Mucosa of descending colon (tissue), 3 donors: Measurements from ENCODE around the gene CNTLN. TPM values are rescaled to one million over a fixed set of nuclear protein-coding genes. Genes with fewer than 3 reads are reported as not detected.
"Not testable (repeated sequence)": the region's sequence is repeated elsewhere in the genome, so short reads cannot be mapped to it uniquely, and the experiment has no call there.

Experiments
- ATAC-seq: fragments of 200-7000 bp; cut with Tn5 transposase; one replicate; pipeline ENCODE4 v1.9.1; 2020; ENCODE audit warnings: mild to moderate bottlenecking, moderate library complexity
- DNase-seq, 3 donors: peaks; one replicate each; pipeline ENCODE4 v3.0.0-alpha.2; 2020
- H3K36me3 ChIP-seq: fragments of 200-600 bp; one replicate; pipeline ENCODE4 v1.8.0; 2021; ENCODE audit warnings: low read depth, mild to moderate bottlenecking
- H3K4me1 ChIP-seq: fragments of 200-600 bp; one replicate; pipeline ENCODE4 v1.8.0; 2021; ENCODE audit warnings: low read depth, mild to moderate bottlenecking
- H3K4me3 ChIP-seq: fragments of 200-600 bp; one replicate; pipeline ENCODE4 v1.8.0; 2021; ENCODE audit warnings: mild to moderate bottlenecking
- H3K9me3 ChIP-seq: fragments of 200-600 bp; one replicate; pipeline ENCODE4 v1.8.0; 2021; ENCODE audit warnings: mild to moderate bottlenecking
- intact Hi-C, 2 donors: fragments of 100-400 bp; cut with DNase I in 1 of 2; cut with micrococcal nuclease in 1 of 2; formaldehyde crosslinking; loops; one replicate each; pipeline versions ENCODE4 v1.11.0 to v1.11.1; 2022; cut with DNase I, micrococcal nuclease
- total RNA-seq, 3 donors: library from RNA; stranded (reverse); fragmentation: NEBNext Ultra II Directional in 2 of 3; extraction: Animal tissue kit (Norgen Biotek cat#: 25700) in 2 of 3; gene quantifications; one replicate each; pipeline versions ENCODE4 v1.2.1 to v1.2.4, GENCODE V29; 2021 to 2023
- TF ChIP-seq, protein P1 (sequence below): fragments of 200-600 bp; IDR thresholded peaks from one replicate; pipeline ENCODE4 v1.8.0; 2022; ENCODE audit warnings: antibody characterized with exemption, mild to moderate bottlenecking
- donor health status: DM: no; HTN: no; CAD: no; lungs with moderate emphysema.
- donor health status: DM: no; HTN: no; CAD: no.
- donor health status: DM: no; HTN: yes; CAD: no.

The CNTLN gene
- total RNA-seq, 3 donors from 2014 or later = 1.5 to 9.8 (median 4.1) TPM

DNA sequence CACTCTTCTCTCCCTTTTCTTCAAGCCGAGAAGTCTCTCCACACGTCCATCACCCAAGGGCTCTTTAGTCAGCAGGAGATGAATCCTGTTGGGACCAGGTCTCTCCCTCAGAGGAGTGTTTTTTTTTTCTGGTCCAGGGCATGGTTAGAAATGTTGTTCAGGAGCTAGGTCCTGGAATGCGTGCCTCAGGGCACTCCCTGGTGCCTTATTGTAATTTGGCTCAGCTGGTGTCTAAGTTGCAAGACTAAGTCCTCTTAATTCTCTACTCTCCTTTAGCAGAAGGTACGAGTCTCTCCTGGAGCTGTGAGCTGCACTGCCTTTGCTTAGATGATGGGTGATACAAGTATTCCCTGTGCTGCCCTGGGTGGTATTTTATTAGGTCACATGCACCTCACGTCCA lies 111.9 kb downstream of the CNTLN start:
- TF ChIP-seq, protein P1, sequence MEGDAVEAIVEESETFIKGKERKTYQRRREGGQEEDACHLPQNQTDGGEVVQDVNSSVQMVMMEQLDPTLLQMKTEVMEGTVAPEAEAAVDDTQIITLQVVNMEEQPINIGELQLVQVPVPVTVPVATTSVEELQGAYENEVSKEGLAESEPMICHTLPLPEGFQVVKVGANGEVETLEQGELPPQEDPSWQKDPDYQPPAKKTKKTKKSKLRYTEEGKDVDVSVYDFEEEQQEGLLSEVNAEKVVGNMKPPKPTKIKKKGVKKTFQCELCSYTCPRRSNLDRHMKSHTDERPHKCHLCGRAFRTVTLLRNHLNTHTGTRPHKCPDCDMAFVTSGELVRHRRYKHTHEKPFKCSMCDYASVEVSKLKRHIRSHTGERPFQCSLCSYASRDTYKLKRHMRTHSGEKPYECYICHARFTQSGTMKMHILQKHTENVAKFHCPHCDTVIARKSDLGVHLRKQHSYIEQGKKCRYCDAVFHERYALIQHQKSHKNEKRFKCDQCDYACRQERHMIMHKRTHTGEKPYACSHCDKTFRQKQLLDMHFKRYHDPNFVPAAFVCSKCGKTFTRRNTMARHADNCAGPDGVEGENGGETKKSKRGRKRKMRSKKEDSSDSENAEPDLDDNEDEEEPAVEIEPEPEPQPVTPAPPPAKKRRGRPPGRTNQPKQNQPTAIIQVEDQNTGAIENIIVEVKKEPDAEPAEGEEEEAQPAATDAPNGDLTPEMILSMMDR = no peak
- H3K9me3 ChIP-seq = peaks cover 21% of the 10 kb centered on the region
- DNase-seq (no peak), ATAC-seq (no peak)
- H3K4me3 ChIP-seq = no peak overlapping the region
- H3K4me1 ChIP-seq = no peaks in the 10 kb centered on the region
- H3K36me3 ChIP-seq = no peaks in the 10 kb centered on the region
- intact Hi-C loops = no loop called here

DNA sequence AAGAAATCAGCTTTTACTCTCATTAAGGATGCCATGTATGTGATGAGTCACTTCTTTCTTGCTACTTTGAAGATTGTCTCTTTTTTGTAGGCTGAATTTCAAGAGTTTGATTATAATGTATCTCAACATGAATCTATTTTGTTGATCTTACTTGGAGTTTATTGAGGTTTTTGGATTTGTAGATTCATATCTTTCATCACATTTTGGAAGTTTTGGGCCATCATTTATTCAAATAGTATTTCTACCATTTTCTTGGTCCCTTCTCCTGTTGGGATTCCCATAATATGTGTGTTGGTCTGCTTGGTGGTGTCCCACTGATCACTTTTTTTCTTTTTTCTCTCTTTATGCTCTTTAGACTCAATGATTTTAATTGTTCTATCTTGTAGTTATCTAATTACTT lies 116.3 kb downstream of the CNTLN start:
- ATAC-seq (no peak), DNase-seq (no peak)
- intact Hi-C loops = no loop called here
- no peaks in the 10 kb centered on the region for H3K4me1 ChIP-seq
- H3K4me3 ChIP-seq = no peak overlapping the region
- TF ChIP-seq, protein P1 = no peak
- no peaks in the 10 kb centered on the region for H3K36me3 ChIP-seq
- H3K9me3 ChIP-seq = peaks cover 34% of the 10 kb centered on the region

DNA sequence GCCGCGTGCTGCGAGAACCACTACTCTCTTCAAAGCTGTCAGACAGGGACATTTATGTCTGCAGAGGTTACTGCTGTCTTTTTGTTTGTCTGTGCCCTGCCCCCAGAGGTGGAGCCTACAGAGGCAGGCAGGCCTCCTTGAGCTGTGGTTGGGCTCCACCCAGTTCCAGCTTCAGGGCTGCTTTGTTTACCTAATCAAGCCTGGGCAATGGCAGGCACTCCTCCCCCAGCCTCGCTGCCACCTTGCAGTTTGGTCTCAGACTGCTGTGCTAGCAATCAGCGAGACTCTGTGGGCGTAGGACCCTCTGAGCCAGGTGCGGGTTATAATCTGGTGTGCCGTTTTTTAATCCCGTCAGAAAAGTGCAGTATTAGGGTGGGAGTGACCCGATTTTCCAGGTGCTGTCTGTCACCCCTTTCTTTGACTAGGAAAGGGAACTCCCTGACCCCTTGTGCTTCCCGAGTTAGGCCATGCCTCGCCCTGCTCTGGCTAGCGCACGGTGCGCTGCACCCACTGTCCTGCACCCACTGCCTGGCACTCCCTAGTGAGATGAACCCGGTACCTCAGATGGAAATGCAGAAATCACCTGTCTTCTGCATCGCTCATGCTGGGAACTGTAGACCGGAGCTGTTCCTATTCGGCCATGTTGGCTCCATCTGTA lies 133.8 kb downstream of the CNTLN start:
- intact Hi-C loops, H3K4me1 ChIP-seq, H3K36me3 ChIP-seq, H3K4me3 ChIP-seq, ATAC-seq, H3K9me3 ChIP-seq: not testable (repeated sequence)
- peak in 2 of 3 donors; percentile 33 to 41 for DNase-seq

DNA sequence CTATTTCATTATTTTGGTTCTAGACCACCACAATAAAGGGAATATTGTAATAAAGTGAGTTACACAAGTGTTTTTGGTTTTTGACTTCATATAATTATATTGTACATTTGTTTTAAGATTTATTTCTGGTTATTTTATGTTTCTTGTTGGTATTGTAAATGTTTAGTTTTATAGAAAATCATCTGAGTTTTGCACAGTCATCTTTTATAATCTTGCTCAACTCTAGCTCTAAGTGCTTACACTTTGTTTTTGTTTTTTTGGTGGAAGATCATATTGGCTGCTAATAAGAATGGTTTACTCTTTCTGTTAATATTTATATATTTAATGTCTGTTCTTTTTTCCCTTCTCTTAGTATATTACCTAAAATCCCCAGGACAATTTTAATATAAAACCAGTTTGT lies 135.0 kb downstream of the CNTLN start:
- intact Hi-C loops = no loop called here
- TF ChIP-seq, protein P1 = no peak
- no peak for DNase-seq
- ATAC-seq = no peak
- no peaks in the 10 kb centered on the region for H3K9me3 ChIP-seq
- no peaks in the 10 kb centered on the region for H3K36me3 ChIP-seq
- no peak overlapping the region for H3K4me3 ChIP-seq
- H3K4me1 ChIP-seq = no peaks in the 10 kb centered on the region

DNA sequence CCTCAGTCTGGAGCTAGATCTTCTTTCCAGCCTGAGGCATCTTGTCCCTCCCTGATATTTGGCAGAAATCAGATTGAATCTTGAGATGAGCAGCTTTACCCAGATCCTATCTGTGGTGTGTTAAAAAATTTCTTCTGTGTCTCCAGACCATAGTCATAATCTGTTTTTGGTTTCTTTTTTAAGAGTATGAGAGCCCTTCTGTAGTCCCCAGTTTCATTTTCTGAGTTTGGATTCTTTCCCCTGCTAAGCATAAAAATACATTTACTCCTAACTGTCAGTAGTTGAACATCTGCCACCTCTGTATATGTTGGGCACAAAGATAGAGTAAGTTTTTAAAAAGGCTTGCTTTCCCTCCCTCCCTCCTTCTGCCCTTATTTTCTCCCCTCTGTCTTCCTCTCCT lies 137.7 kb downstream of the CNTLN start:
- DNase-seq (no peak), ATAC-seq (no peak)
- TF ChIP-seq, protein P1 = no peak
- intact Hi-C loops = no loop called here
- Histone ChIP-seq H3K36me3 (no peaks in the 10 kb centered on the region), H3K9me3 (no peaks in the 10 kb centered on the region), H3K4me1 (no peaks in the 10 kb centered on the region), H3K4me3 (no peak overlapping the region)

DNA sequence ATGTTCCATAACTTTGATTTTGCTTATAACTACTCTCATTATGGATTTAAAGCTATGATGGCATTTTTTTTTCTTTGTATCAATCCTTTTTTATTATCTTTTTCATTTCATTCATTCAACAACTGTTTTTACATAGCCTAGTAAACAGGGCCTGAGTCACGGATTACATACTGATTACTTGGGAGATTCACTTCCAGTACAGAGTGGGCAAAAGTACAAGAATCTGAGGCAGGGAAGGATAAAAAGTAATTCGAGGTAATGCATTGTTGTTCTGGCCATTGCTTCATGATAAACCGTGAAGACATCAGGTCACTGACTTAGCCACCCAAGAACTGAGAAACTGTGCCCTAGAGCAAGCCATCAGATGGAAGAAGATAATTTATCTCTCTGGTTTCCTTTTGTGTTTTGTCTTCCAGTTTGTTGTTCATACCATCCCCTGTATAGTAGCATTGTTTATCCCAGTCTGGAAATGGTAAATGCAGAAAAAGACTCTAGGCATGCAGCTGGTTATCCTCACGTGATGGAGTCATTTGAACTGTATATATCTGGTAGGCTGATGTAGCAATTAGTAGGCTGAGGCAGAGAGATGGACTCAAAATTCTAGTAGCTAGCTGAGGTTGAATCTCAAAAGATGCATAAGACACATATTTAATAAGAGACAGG lies 145.6 kb downstream of the CNTLN start:
- H3K9me3 ChIP-seq = no peaks in the 10 kb centered on the region
- intact Hi-C loops = no loop called here

DNA sequence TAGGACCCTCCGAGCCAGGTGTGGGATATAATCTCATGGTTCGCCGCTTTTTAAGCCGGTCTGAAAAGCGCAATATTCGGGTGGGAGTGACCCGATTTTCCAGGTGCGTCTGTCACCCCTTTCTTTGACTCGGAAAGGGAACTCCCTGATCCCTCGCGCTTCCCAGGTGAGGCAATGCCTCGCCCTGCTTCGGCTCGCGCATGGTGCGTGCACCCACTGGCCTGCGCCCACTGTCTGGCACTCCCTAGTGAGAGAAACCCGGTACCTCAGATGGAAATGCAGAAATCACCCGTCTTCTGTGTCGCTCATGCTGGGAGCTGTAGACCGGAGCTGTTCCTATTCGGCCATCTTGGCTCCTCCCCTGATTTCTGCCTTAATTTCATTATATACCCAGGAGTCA lies 155.8 kb downstream of the CNTLN start:
- DNase-seq, H3K4me1 ChIP-seq, H3K4me3 ChIP-seq, ATAC-seq, H3K9me3 ChIP-seq, H3K36me3 ChIP-seq, intact Hi-C loops: not testable (repeated sequence)

More for the DNA sequence above, 145.6 kb downstream of the CNTLN start:
- DNase-seq (no peak), ATAC-seq (no peak)
- Histone ChIP-seq H3K36me3 (no peaks in the 10 kb centered on the region), H3K4me3 (no peak overlapping the region), H3K4me1 (no peaks in the 10 kb centered on the region)
- TF ChIP-seq, protein P1 = no peak
